Activated T-cell treated with anti-CD3 and anti-CD28 coated beads, Interleukin-2, amount 50 U/mL, for 4 hours (primary cell): ENCODE results near the gene DLST. TPM values are rescaled to one million over a fixed set of nuclear protein-coding genes. Genes with fewer than 3 reads are reported as not detected.
A peak's percentile ranks its signal among the peaks of the same experiment; 100 is the strongest.

Source experiments
- ATAC-seq, 2 donors: fragments of 200-7000 bp; cut with Tn5 transposase; one replicate each; pipeline ENCODE4 v1.10.0; 2021
- DNase-seq: peaks from one replicate; pipeline ENCODE4 v3.0.0-alpha.2; 2020
- H3K27me3 Mint-ChIP-seq: one replicate; pipeline ENCODE4 v1.8.0; 2021; ENCODE audit warnings: low read depth, mixed read lengths
- H3K36me3 Mint-ChIP-seq: one replicate; pipeline ENCODE4 v1.8.0; 2022; ENCODE audit warnings: mixed read lengths; ENCODE audit not compliant: insufficient read depth
- H3K4me1 Mint-ChIP-seq: one replicate; pipeline ENCODE4 v1.8.0; 2021; ENCODE audit warnings: low read depth, mixed read lengths
- H3K4me3 Mint-ChIP-seq: one replicate; pipeline ENCODE4 v1.8.0; 2021; ENCODE audit warnings: mild to moderate bottlenecking, moderate library complexity, mixed read lengths
- H3K9me3 Mint-ChIP-seq: one replicate; pipeline ENCODE4 v1.8.0; 2021; ENCODE audit warnings: mixed read lengths
- total RNA-seq, 3 donors: library from RNA; stranded (reverse); gene quantifications; one replicate each; pipeline ENCODE4 v1.2.1, GENCODE V29; 2021

DLST gene
- total RNA-seq, 3 donors from 2014 or later: 104 to 107 (median 106) TPM

- DNase-seq (no peak), ATAC-seq (no peak)
- Mint-ChIP-seq H3K4me1 (no peaks in the 10 kb centered on the region), H3K36me3 (no peaks in the 10 kb centered on the region), H3K4me3 (no peak overlapping the region), H3K9me3 (no peaks in the 10 kb centered on the region), H3K27me3 (no peaks in the 10 kb centered on the region)
Measured at GRCh38 chr14:74912801-74913200, 31.1 kb downstream of the DLST start.

- Mint-ChIP-seq H3K9me3 (no peaks in the 10 kb centered on the region), H3K27me3 (no peaks in the 10 kb centered on the region), H3K4me3 (no peak overlapping the region), H3K36me3 (no peaks in the 10 kb centered on the region), H3K4me1 (no peaks in the 10 kb centered on the region)
- DNase-seq: no peak
- no peak for ATAC-seq
Measured at GRCh38 chr14:74913393-74913910, 31.7 kb downstream of the DLST start.

GRCh38 chr14:74913986-74914573, 32.4 kb downstream of the DLST start:
- no peak for DNase-seq
- no peaks in the 10 kb centered on the region for H3K27me3 Mint-ChIP-seq
- no peaks in the 10 kb centered on the region for H3K36me3 Mint-ChIP-seq
- H3K4me3 Mint-ChIP-seq: no peak overlapping the region
- no peak for ATAC-seq
- no peaks in the 10 kb centered on the region for H3K9me3 Mint-ChIP-seq
- H3K4me1 Mint-ChIP-seq: no peaks in the 10 kb centered on the region

GRCh38 chr14:74915426-74915825, 33.7 kb downstream of the DLST start:
- no peaks in the 10 kb centered on the region for H3K4me1 Mint-ChIP-seq
- no peaks in the 10 kb centered on the region for H3K36me3 Mint-ChIP-seq
- no peak for ATAC-seq
- no peak overlapping the region for H3K4me3 Mint-ChIP-seq
- H3K9me3 Mint-ChIP-seq: no peaks in the 10 kb centered on the region
- no peaks in the 10 kb centered on the region for H3K27me3 Mint-ChIP-seq
- no peak for DNase-seq

GRCh38 chr14:74915826-74916225, 34.1 kb downstream of the DLST start:
- no peak for ATAC-seq
- no peaks in the 10 kb centered on the region for H3K36me3 Mint-ChIP-seq
- no peaks in the 10 kb centered on the region for H3K4me1 Mint-ChIP-seq
- no peaks in the 10 kb centered on the region for H3K9me3 Mint-ChIP-seq
- H3K4me3 Mint-ChIP-seq: no peak overlapping the region
- DNase-seq: no peak
- no peaks in the 10 kb centered on the region for H3K27me3 Mint-ChIP-seq

GRCh38 chr14:74917178-74917543, 35.4 kb downstream of the DLST start:
- Mint-ChIP-seq H3K9me3 (no peaks in the 10 kb centered on the region), H3K36me3 (no peaks in the 10 kb centered on the region), H3K27me3 (no peaks in the 10 kb centered on the region), H3K4me3 (no peak overlapping the region), H3K4me1 (peaks cover under 1% of the 10 kb centered on the region)
- no peak for ATAC-seq
- no peak for DNase-seq

GRCh38 chr14:74917646-74918081, 35.9 kb downstream of the DLST start:
- H3K4me1 Mint-ChIP-seq: peaks cover 2% of the 10 kb centered on the region
- no peaks in the 10 kb centered on the region for H3K27me3 Mint-ChIP-seq
- no peak overlapping the region for H3K4me3 Mint-ChIP-seq
- H3K9me3 Mint-ChIP-seq: no peaks in the 10 kb centered on the region
- no peak for ATAC-seq
- no peaks in the 10 kb centered on the region for H3K36me3 Mint-ChIP-seq
- no peak for DNase-seq

- Mint-ChIP-seq H3K36me3 (no peaks in the 10 kb centered on the region), H3K9me3 (no peaks in the 10 kb centered on the region), H3K4me1 (peaks cover 2% of the 10 kb centered on the region), H3K4me3 (no peak overlapping the region), H3K27me3 (no peaks in the 10 kb centered on the region)
- no peak for DNase-seq
- ATAC-seq: no peak
Measured at GRCh38 chr14:74918380-74918779, 36.7 kb downstream of the DLST start.

- Mint-ChIP-seq H3K27me3 (peaks cover 4% of the 10 kb centered on the region), H3K4me3 (no peak overlapping the region), H3K36me3 (no peaks in the 10 kb centered on the region), H3K9me3 (no peaks in the 10 kb centered on the region), H3K4me1 (peaks cover 6% of the 10 kb centered on the region)
- no peak for ATAC-seq
- no peak for DNase-seq
Measured at GRCh38 chr14:74919421-74920165, 37.9 kb downstream of the DLST start.

GRCh38 chr14:74920281-74920680, 38.6 kb downstream of the DLST start:
- Mint-ChIP-seq H3K27me3 (peaks cover 4% of the 10 kb centered on the region), H3K4me1 (peaks cover 6% of the 10 kb centered on the region), H3K9me3 (no peaks in the 10 kb centered on the region), H3K36me3 (no peaks in the 10 kb centered on the region), H3K4me3 (no peak overlapping the region)
- no peak for ATAC-seq
- DNase-seq: no peak

- no peak overlapping the region for H3K4me3 Mint-ChIP-seq
- H3K27me3 Mint-ChIP-seq: peaks cover 4% of the 10 kb centered on the region
- no peak for DNase-seq
- H3K36me3 Mint-ChIP-seq: no peaks in the 10 kb centered on the region
- no peak for ATAC-seq
- H3K4me1 Mint-ChIP-seq: peaks cover 6% of the 10 kb centered on the region
- no peaks in the 10 kb centered on the region for H3K9me3 Mint-ChIP-seq
Measured at GRCh38 chr14:74921053-74921620, 39.4 kb downstream of the DLST start.

GRCh38 chr14:74921987-74922751, 40.5 kb downstream of the DLST start:
- DNase-seq (no peak), ATAC-seq (no peak)
- no peaks in the 10 kb centered on the region for H3K36me3 Mint-ChIP-seq
- H3K9me3 Mint-ChIP-seq: no peaks in the 10 kb centered on the region
- H3K4me3 Mint-ChIP-seq: peak overlapping the region; percentile 78
- H3K27me3 Mint-ChIP-seq: peaks cover 6% of the 10 kb centered on the region
- H3K4me1 Mint-ChIP-seq: peaks cover 6% of the 10 kb centered on the region

GRCh38 chr14:74922752-74923401, 41.2 kb downstream of the DLST start, which contains the start of gene RPS6KL1:
TSS of gene RPS6KL1 (minus strand) at chr14:74923260. CDS start at chr14:74921541, 1,719 bp downstream.
- DNase-seq (peak; percentile 43), ATAC-seq (peak; percentile 99 to 100)
- Mint-ChIP-seq H3K9me3 (no peaks in the 10 kb centered on the region), H3K4me1 (peaks cover 6% of the 10 kb centered on the region), H3K36me3 (no peaks in the 10 kb centered on the region), H3K4me3 (peak within 1 kb of the TSS; percentile 78), H3K27me3 (peaks cover 6% of the 10 kb centered on the region)

GRCh38 chr14:74924061-74924460, 42.3 kb downstream of the DLST start:
- H3K4me1 Mint-ChIP-seq: peaks cover 6% of the 10 kb centered on the region
- H3K4me3 Mint-ChIP-seq: peak overlapping the region; percentile 25
- ATAC-seq: no peak
- H3K9me3 Mint-ChIP-seq: no peaks in the 10 kb centered on the region
- H3K27me3 Mint-ChIP-seq: peaks cover 6% of the 10 kb centered on the region
- no peak for DNase-seq
- no peaks in the 10 kb centered on the region for H3K36me3 Mint-ChIP-seq
